ENCODE data around the gene EZR.

EZR gene

GRCh38 chr6:158770533-158771330 lies 48.4 kb downstream of the EZR start:
- TF ChIP-seq REST (IDR thresholded peaks at IDR 0.05; ENCODE audit: insufficient replicate concordance, low read depth) (no peak), SPI1 (IDR thresholded peaks at IDR 0.05; ENCODE audit: borderline replicate concordance, low read depth) (no peak)
- no peak overlapping the region for H3K27ac ChIP-seq (replicated peaks)
- no peak for DNase-seq (ENCODE audit: low read depth in 1 of 2, low spot score in 1 of 2)
- H3K4me3 ChIP-seq (replicated peaks; ENCODE audit: insufficient read depth, low read length) = no peak overlapping the region
- no peaks in the 10 kb centered on the region for H3K27me3 ChIP-seq (ENCODE audit: insufficient read depth, poor library complexity, severe bottlenecking)

- no peak for DNase-seq (ENCODE audit: low read depth in 1 of 2, low spot score in 1 of 2)
- TF ChIP-seq GABPA (IDR thresholded peaks at IDR 0.05; ENCODE audit: low read depth) (no peak), CTCF (IDR thresholded peaks at IDR 0.05; ENCODE audit: insufficient read depth, low read length) (no peak), POLR2AphosphoS5 (IDR thresholded peaks at IDR 0.05; ENCODE audit: low read depth) (no peak), SPI1 (IDR thresholded peaks at IDR 0.05; ENCODE audit: borderline replicate concordance, low read depth) (no peak), REST (IDR thresholded peaks at IDR 0.05; ENCODE audit: insufficient replicate concordance, low read depth) (no peak)
- H3K27me3 ChIP-seq (ENCODE audit: insufficient read depth, poor library complexity, severe bottlenecking) = no peaks in the 10 kb centered on the region
- H3K27ac ChIP-seq (replicated peaks) = no peak overlapping the region
- H3K4me3 ChIP-seq (replicated peaks; ENCODE audit: insufficient read depth, low read length) = no peak overlapping the region
Observed at GRCh38 chr6:158769771-158770432, 49.3 kb downstream of the EZR start.

GRCh38 chr6:158769234-158769770 lies 49.9 kb downstream of the EZR start:
- DNase-seq (ENCODE audit: low read depth in 1 of 2, low spot score in 1 of 2) = no peak
- H3K27ac ChIP-seq (replicated peaks) = no peak overlapping the region
- H3K27me3 ChIP-seq (ENCODE audit: insufficient read depth, poor library complexity, severe bottlenecking) = no peaks in the 10 kb centered on the region
- TF ChIP-seq POLR2AphosphoS5 (IDR thresholded peaks at IDR 0.05; ENCODE audit: low read depth) = no peak
- TF ChIP-seq CTCF (IDR thresholded peaks at IDR 0.05; ENCODE audit: insufficient read depth, low read length) = no peak
- no peak for TF ChIP-seq SPI1 (IDR thresholded peaks at IDR 0.05; ENCODE audit: borderline replicate concordance, low read depth)
- no peak for TF ChIP-seq GABPA (IDR thresholded peaks at IDR 0.05; ENCODE audit: low read depth)
- no peak for TF ChIP-seq REST (IDR thresholded peaks at IDR 0.05; ENCODE audit: insufficient replicate concordance, low read depth)
- H3K4me3 ChIP-seq (replicated peaks; ENCODE audit: insufficient read depth, low read length) = no peak overlapping the region

Data from HL-60 (cell line).